Gastroesophageal sphincter (tissue), 3 donors: ENCODE measurements around the gene GPR55.

Source experiments
- CTCF ChIP-seq, 4 experiments: fragments of 200-600 bp in 2 of 4; fragments of 450-650 bp in 2 of 4; sonication (generic) in 1 of 4; IDR thresholded peaks; one replicate each; pipeline ENCODE4 v1.5.1; 2017 to 2019; ENCODE audit warnings: antibody characterized with exemption in 4 of 4, mild to moderate bottlenecking in 2 of 4, moderate library complexity in 2 of 4
- EP300 ChIP-seq: sonication (generic); formaldehyde crosslinking; IDR thresholded peaks from one replicate; pipeline ENCODE4 v1.6.1; 2017; ENCODE audit warnings: antibody characterized with exemption, mild to moderate bottlenecking

- TF ChIP-seq EP300 (no peak), CTCF (IDR thresholded peaks at IDR 0.05) (no peak)
These were observed 419 bp upstream of the GPR55 start for GRCh38 chr2:230925443-230925878.
